Fibroblast of skin of left biceps (primary cell): ENCODE data around the gene COPB2.

Experiments
- DNase-seq, 2 experiments: peaks; one replicate each; pipeline ENCODE4 v3.0.0-alpha.2; 2013; ENCODE audit warnings: low read depth in 2 of 2

COPB2 gene

DNA sequence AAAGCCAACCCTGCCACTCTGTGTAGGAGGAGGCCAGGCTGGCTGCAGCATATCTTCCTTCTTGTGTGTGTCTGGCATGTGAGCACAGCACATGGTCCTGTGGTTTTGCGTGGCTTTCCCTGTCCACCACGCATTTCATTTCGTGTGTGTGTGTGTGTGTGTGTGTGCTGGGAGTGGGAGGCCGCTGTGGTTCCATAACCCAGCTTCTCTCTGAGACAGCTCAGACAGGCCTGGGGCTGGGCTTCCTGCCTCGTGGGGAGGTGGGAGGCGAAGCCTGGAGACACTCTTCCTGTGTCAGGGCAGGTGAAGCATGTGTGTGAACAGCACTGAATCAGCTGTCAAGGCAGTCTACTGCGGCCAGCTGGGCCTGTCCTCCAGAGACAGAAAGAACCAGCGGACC is 61.6 kb downstream of the COPB2 start:
- no peak for DNase-seq

DNA sequence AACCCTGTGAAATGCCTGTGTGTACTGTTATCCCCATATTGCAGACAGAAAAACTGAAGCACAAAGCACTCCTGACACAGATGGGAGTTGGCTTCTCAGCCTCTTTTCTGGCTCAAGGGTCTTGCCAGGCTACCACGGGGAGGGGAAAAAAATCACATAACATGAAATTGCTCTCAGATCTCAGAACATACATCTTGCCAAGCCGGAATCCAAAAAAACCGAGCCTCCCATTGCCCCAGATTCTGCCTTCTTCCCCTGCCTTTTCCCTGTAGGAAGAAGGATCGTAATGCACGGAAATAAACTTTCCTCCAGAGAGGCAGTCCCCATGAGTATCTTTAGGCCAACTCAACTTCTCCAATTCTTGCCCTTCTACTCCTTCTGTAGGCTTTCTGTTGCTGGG is 62.2 kb downstream of the COPB2 start:
- DNase-seq: no peak

DNA sequence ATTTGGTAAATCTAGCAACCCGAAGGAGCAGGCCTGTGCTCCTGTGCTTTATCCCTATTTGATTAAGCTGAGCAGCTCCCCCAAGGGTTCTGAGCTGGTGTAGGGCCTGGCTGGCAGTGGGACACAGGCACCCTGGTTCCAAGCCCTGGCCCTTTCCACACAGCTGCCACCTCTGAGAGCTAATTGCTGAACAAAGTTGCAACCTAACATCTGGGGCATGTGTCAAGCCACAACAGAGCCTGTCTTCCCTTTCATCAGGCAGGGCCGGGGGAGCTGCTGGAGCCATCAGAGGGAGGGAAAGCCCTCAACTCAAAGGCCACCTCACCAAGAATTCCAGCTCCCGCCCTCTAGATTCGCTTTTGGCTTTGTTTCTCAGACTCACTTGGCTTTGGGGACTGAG is 62.7 kb downstream of the COPB2 start:
- DNase-seq: no peak

DNA sequence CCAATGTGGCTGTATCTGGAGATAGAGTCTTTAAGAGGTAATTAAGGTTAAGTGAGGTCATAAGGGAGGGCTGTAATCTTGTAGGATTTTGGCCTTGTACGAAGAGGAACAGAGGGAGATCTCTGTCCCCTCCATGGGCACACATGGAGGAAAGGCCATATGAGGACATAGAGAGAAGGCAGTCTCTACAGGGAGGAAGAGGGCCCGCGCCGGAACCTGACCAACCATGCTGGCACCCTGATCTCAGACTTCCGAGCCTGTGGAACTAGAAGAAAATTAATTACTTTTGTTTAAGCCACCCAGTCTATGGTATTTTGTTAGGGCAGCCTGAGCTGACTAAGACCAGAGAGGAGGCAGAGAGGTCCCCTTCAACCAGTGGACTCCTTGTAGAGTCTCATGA is 63.3 kb downstream of the COPB2 start:
- no peak for DNase-seq

DNA sequence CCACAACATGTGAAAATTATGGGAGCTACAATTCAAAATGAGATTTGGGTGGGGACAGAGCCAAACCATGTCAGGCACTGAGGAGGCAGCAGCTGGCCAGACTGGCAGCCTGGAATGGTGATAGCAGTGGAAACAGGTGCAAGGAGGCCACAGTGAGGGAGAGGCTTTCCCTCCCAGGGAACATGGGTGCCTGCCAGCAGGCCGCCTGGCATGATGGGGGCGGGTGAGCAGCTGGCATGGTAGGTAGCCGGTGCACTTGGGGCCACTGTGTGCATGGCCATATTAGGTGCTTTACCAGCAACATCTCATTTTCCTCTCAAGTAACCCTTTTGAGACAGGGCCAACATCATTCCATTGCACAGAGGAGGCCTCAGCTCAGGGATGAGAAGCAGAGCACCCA is 63.9 kb downstream of the COPB2 start:
- DNase-seq: no peak

DNA sequence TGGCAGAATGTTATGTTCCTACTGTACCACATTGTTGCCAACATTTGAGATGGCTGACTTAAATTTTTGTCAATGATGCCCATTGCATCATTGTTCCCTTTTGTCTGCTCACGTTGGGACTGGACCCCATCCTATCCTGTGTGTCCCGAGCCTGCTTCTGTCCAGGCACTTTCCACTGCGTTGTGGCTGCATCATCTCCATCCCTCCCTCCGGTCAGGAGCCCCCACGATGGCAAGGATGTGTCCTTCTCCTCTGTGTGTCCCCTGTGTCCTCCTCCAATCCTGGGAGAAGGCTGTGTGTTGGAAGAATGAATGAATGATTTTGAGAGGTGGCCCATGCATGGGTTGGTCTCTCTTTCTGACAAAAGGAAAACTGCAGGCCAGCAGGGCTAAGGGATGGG is 65.0 kb downstream of the COPB2 start:
- no peak for DNase-seq

DNA sequence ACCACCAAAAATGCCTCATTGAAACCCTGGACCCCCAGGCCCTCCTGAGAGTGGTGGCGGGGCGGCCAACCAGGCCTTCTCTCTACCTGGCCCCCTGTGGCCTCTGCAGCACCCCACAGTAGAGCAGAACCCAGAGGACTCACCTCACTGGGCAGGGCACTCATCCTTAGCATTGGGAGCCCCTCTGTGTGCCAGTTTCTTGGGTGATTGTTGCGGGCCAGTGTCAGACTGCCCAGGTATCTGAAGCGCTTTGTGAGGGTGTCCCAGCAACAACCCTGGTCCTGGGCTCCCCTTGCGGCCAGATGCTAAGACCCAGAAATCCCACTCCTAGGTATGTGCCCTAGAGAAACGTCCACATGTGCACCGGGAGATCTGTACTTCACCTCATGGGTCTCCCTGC is 66.3 kb downstream of the COPB2 start:
- no peak for DNase-seq

DNA sequence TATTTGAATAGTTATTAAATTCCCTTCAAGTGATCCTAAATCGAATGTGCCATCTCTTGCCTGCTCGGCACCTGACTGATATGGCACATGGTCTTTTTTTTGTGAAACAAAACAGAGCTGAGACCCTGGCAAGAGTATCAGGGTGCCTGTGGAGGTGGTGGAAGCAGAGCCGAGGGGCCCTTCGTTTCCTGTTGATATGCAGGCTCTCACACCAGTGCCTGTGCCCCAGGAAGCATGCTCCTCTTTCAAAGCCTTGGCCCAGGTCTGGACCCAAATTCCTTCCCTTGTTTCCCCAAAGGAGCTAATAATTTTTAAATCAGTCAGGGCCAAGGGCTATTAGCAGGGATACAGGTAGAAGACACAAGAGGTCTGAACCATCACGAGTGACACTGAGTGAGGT is 67.1 kb downstream of the COPB2 start:
- DNase-seq: no peak

DNA sequence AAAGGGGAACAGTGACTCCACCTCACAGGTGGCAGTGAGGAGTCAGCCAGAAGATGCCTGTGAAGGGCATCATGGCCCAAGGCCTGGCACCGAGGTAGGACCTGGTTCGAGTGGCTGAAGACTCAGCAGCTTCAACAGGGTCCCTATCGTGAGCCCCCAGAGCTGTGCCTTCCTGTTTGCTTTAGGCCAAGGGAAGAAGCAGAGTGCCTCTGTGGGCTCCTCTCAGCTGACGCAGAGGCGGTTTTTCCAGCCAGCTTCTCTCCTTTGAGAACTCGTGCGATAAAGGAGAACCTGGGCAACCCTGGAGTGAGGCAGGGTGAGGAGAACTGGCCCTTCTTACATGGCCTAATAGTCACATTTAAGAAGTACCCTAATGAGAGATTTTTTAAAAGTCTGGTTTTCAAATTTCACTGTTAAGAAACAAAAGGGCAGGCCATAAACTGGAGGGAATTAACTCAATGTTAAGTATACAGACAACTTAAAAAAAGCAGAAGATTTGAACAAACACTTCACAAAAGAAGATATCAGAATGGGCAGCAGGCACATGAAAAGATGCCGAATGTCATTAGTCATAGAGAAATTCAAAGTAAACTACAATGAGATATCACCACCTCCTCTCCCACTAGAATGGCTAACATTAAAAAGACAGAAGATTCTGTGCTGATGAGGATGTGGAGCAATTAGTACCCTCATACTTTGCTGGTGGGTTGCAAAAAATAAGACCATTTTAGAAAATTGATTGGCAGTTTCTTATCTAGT is 68.7 kb downstream of the COPB2 start:
- no peak for DNase-seq

DNA sequence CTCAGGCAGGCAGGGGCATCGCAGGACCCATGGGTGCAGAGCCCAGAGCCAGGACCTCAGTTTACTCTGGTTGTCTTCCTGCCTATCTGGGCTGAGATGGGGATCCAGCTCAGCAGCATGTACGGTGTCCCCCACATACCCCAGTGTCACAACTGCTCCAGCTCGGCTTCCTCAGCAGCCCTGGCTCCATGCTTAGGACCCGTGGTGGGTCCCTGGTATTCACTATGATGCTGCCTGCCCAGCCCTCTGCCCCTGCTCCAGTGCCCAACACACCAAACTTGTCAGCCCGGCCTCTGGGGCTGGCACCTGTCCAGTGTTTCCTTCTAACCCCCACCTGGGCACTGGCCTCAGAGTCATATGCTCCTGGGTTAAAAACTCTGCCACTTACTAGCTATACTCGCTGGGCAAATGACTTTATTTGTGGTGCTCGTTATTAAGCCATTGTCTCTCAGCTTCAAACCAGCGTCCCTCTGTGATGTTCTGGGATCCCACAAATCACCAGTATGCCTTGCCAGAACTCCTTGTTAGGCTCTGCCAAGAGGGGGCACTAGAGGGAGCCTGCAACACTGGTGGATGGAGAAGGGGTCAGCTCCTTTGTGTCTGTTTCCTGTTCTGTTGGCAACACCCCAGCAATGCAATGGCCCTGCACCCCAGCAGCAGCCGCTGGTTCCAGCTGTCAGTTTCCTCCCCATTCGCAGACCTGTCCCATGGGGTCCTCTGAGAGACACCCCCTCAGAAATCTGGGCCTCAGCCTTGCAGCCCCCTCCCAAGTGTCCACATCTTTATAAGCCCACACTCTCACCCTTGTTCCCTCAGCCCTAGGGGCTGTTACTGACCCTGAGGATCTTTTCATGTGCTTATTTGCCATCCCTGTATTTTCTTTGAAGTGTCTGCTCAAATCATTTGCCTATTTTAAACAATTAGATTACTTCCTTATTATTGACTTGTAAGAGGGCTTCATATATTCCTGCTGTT is 69.7 kb downstream of the COPB2 start:
- DNase-seq: no peak

DNA sequence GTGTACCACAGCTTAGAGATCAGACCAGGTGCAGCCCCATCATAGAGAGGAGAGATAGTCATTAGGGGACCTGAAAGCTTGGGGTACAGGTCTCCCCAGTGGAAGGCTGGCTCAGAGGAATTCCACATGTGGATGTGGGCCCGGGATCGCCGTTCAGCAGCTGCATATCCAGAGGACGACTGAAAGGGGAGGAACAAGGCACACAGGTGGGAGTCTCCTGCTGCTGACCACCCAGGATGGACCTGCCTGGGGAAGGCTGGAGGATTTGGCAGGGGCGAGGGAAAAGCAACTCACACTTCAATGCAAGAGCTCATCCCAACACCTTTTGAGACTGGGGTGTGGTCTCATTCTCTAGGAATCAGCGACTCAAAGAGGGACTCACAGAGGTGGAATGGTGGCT is 70.6 kb downstream of the COPB2 start:
- DNase-seq: no peak

DNA sequence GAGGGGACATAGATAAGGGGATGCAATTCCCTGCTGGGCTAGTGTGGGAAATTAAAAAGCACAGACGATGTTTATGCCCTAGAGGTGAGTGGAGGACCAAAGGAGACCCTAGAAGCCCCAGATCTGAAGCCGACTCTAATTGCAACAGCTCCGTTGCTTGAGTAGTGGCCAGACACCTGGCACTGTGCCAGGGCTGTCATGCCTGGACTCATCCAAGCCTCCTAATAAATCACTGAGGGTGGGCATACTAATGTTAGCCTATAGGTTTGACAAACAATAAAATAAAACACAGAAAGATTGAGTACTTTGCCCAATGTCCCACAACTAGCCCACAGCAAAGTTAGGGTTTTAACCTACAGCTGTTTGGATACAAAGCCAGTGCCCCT is 71.0 kb downstream of the COPB2 start:
- DNase-seq: no peak

DNA sequence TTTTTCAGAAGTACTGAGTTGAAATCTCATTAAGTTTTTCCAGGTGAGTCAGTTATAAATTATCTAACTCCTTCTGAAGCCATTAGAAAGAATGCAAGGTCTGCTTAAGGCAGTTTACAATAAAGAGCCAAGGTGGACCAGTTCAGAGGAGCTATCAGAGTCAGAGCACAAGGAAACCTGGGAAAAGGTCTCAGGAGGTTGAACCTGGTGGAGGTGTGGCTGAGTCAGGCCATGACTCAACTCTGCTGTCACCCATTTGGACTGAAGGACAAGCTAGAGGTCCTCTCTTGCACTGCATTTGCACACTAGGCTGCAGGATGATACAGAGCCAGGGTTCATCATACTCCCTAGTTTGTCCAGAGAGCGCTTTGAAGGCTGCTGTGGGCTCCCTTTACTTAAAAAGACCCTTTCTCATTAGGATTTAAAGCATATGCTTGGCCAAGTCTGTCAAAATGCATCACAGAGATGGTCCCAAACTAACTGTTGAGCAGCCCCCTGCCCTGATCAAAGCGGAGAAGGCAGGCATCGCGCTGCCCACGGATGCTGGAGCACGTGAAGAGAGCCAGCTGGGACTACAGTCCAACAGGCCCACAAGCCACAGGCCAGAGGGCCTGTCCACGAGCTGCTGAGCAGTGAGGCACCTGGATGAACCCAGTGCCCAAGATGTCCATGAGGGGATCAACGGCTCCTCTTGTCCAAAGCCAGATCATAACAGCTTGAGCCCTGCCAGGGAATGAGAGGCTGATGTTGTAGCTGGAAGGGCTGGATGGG is 71.6 kb downstream of the COPB2 start:
- DNase-seq: no peak

DNA sequence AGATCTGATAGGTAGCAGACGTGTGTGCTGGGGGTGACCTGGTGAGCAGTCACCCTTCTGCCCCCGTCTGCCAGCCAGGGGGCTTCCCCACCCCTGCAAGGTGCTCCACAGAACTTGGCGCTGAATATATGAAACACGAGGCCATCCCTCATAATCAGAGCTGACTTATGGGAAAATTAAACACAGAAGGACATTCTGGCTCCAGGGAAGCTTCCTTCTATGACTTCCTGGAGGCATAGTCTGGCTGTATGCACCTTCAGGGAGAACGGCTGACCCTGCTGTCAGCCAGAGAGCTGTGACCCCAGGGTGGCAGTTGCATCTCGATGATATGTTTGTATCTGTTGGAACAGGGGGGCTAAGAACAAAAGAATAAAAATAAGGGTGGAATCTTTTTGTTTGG is 72.2 kb downstream of the COPB2 start:
- DNase-seq: no peak

DNA sequence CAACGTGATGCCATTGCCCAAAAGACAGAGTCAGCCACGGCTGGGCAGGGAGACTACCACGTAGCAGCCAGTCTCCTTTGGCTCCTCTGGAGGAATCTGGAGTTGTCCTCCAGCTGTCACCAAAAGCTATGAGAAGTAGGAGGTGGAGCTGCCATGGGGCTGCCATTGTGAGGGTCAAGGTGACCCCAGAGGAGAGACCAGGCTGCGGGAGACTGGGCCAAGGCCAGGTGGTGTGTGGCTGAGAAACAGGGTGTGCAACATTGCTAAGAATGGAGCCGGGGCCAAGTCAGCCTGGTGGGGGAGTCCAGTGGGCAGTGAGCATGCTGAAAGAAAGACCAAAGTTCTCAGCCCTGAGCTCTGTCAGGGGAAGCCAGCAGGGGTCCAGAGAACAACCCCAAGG is 75.5 kb downstream of the COPB2 start:
- DNase-seq: no peak

DNA sequence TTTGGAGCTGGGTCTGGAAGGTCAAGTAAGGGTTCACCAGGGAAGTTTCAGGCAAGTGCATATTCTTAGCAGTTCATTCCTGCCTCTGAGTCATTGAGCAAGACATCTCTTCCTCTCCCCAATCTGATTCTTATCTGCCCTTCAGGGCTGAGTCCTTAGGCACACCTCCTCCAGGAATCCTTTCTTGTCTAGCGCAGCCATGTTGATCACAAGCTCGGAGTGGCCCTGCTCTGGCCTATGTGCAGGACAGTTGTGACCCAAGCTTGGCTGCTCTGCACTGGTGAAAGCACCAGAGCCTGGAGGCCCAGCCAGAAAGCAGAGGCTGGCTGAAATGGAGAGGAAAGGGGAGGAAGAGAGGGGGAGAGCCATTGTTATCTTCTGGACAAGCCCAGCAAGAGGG is 76.5 kb downstream of the COPB2 start:
- no peak for DNase-seq

DNA sequence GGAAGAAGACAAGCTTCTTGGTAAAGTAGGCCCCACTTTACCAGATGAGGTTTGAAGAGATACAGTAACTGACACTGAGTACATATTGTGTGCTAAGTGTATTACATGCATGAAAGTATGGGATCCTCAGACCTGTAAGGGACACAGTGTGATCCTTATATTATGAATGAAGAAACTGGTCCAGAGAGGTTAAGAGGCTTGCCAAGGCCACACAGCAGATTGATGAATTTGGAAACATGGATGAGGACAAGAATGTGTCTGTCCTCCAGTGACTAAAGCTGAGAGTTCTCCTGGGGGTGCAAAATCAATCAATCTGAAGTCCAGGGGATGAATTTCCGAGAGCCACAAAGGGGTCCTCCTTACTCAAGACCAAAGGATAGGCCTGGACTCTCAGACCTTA is 77.0 kb downstream of the COPB2 start:
- DNase-seq: no peak

DNA sequence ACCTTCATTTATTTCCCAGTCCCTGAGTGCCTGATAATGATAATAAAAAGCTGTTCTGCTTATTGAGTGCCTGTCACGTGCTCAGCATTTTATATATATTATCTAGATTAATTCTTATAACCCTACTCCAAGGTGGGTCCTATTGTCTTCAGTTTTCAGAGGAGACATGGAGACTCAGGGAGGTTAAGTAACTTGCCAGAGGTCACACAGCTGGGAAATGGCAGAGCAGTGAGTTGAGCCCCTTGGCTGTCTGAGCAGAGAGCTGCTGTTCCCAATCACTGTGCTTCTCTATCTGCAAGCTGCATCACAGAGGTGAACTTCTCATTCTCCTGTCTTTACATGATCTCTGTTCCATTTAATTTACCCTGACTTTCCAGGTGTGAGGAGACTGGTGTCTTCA is 77.9 kb downstream of the COPB2 start:
- DNase-seq: no peak

DNA sequence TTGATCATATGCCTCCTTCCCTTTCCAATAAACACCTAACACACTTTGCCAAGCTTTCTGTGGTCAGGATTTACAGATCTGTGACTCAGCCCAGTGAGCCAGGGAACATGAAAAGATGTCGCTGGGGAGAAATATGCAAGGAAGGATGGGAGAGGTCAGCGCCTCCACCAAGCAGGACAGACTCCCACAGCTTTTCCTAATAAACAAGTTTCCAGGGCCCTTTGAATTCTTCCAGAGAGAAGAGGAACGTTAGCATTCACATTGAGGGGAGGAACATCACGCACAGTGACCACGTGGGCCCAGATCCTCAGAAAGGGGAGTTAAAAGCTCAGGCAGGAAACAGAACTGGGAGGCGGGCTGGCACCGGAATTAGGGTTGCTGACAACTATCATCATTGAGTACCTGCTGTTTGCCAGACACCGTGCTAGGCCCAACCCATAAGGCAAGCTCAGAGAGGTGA is 78.9 kb downstream of the COPB2 start:
- peak; percentile 57 to 59 for DNase-seq

DNA sequence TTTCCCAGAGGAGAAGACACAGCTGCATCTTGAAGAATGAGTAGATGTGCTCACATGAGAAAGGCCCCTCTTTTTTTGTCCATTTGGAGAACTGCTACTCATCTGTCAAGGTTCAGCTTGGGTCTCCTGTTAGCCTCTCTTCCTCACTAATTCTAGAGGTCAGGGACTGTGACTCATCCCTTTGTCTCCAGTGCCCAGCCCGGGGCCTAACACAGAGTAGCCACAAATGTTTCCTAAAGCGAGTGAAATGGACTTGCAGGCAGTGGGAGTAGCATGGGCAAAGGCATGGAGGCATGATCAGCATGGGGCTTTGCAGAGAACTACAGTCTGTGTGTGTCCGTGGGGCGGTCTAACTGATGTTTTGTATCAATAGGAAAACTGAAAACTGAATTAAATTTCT is 79.6 kb downstream of the COPB2 start:
- DNase-seq: no peak

DNA sequence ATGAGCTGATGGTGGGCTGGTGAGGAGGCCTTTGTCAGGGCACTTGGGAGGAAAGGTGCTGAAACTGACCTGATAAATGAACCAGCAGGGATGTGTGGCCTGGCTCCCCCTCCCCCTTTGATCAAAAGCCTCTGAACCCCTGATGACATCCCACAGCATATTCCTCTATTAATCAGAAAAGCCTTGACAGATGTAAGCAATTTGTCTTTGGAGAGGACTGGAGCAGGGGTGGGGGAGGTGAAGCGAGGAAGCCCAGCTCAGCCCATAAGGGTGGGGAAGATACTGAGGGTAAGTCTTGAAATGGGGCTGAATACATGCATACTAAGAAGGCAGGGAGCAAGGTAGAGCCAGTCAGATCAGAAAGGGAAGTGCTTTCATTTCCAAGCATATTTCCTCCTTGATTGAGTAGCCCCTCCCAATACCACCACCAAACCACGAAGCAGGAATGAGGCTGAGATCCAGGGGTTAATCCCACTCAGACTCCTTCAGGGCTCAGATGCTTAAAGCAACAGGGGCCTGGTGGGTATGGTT is 80.3 kb downstream of the COPB2 start:
- no peak for DNase-seq

DNA sequence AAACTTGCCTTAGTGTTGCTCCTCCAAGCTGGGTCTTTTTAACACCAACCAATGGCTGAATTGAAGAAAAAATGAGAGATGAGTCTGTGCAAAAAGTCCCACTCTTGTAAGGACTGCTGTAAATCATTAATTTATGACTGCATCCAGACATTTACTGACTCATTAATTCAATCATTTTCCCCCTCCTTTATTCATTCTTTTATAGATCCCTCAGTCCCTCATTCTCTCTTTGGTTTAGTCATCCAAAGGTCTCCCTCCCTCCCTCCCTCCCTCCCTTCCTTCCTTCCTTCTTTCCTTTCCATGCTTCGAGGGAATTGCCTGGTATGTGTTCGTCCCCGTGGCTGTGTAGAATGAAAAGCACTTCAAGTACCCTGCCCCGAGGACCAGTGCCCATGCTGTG is 80.9 kb downstream of the COPB2 start:
- no peak for DNase-seq
